LNCaP clone FGC (cell line): ENCODE results near the gene TCF21.

Source experiments
- DNase-seq: peaks from one replicate; pipeline ENCODE4 v3.0.0-alpha.2; 2011; ENCODE audit warnings: low read depth
- H3K4me3 ChIP-seq: 2 replicates; pipeline ENCODE4 v1.5.1; 2011; ENCODE audit warnings: mild to moderate bottlenecking, low read depth, low read length, control low read depth
- CTCF ChIP-seq: IDR thresholded peaks from 2 replicates; pipeline ENCODE4 v1.5.1; 2012; ENCODE audit warnings: mild to moderate bottlenecking; ENCODE audit not compliant: control insufficient read depth, insufficient read depth; ENCODE audit errors: extremely low read depth

TCF21 gene

GRCh38 chr6:133898263-133898662 lies 9.3 kb downstream of the TCF21 start:
- no peak overlapping the region for H3K4me3 ChIP-seq
- TF ChIP-seq CTCF = no peak
- DNase-seq = no peak

- TF ChIP-seq CTCF = no peak
- no peak for DNase-seq
- H3K4me3 ChIP-seq = no peak overlapping the region
Measured at GRCh38 chr6:133899556-133899955, 10.6 kb downstream of the TCF21 start.

GRCh38 chr6:133903855-133904254 lies 14.9 kb downstream of the TCF21 start:
- no peak for DNase-seq
- no peak for TF ChIP-seq CTCF
- no peak overlapping the region for H3K4me3 ChIP-seq

GRCh38 chr6:133906050-133906449 lies 17.1 kb downstream of the TCF21 start:
- DNase-seq = no peak
- no peak for TF ChIP-seq CTCF
- no peak overlapping the region for H3K4me3 ChIP-seq

- peak; percentile 98 for TF ChIP-seq CTCF
- H3K4me3 ChIP-seq = no peak overlapping the region
- DNase-seq = peak; percentile 56
Measured at GRCh38 chr6:133916650-133917151, 27.8 kb downstream of the TCF21 start.

- TF ChIP-seq CTCF = no peak
- DNase-seq = no peak
- H3K4me3 ChIP-seq = no peak overlapping the region
Measured at GRCh38 chr6:133917781-133918180, 28.9 kb downstream of the TCF21 start.

GRCh38 chr6:133918208-133918930 lies 29.5 kb downstream of the TCF21 start:
- H3K4me3 ChIP-seq = no peak overlapping the region
- no peak for DNase-seq
- no peak for TF ChIP-seq CTCF
